Right lobe of liver (tissue), 6 donors: ENCODE data around the gene IRF2. TPM values are rescaled to one million over a fixed set of nuclear protein-coding genes. Genes with fewer than 3 reads are reported as not detected.

Experiments
- ATAC-seq, 4 donors: fragments of 200-7000 bp; cut with Tn5 transposase; one replicate each; pipeline ENCODE4 v1.9.1; 2020; ENCODE audit warnings: mild to moderate bottlenecking in 4 of 4, moderate library complexity in 4 of 4
- DNase-seq, 3 donors: peaks; one replicate each; pipeline ENCODE4 v3.0.0-alpha.2; 2020
- H3K27ac ChIP-seq, 3 donors: fragments of 200-600 bp; one replicate each; pipeline ENCODE4 v1.8.0; 2022
- H3K27me3 ChIP-seq, 2 donors: fragments of 200-600 bp; one replicate each; pipeline ENCODE4 v1.8.0; 2022
- H3K36me3 ChIP-seq, 4 donors: fragments of 200-600 bp; sonication (generic) in 1 of 4; one replicate each; pipeline versions ENCODE4 v1.5.1 to v1.8.0; 2017 to 2022; ENCODE audit warnings: control low read depth in 1 of 4
- H3K4me1 ChIP-seq, 4 donors: fragments of 200-600 bp; sonication (generic) in 1 of 4; one replicate each; pipeline versions ENCODE4 v1.5.1 to v1.8.0; 2017 to 2022; ENCODE audit warnings: control low read depth in 1 of 4
- H3K4me3 ChIP-seq, 3 donors: fragments of 200-600 bp; one replicate each; pipeline ENCODE4 v1.8.0; 2022
- H3K9me3 ChIP-seq, 4 donors: fragments of 200-600 bp; sonication (generic) in 1 of 4; one replicate each; pipeline versions ENCODE4 v1.5.1 to v1.8.0; 2017 to 2022; ENCODE audit warnings: control low read depth in 1 of 4
- CTCF ChIP-seq, 4 donors: fragments of 200-600 bp in 3 of 4; fragments of 450-650 bp in 1 of 4; IDR thresholded peaks; one replicate each; pipeline versions ENCODE4 v1.5.1 to v1.8.0; 2016 to 2022; ENCODE audit warnings: antibody characterized with exemption in 4 of 4, mild to moderate bottlenecking in 2 of 4
- POLR2A ChIP-seq: fragments of 450-650 bp; IDR thresholded peaks from one replicate; pipeline ENCODE4 v1.6.1; 2017; ENCODE audit warnings: antibody characterized with exemption, mild to moderate bottlenecking
- WGBS: methylation state at CpG from one replicate; pipeline ENCODE4 v1.1.6; 2018; ENCODE audit warnings: low coverage, low lambda C conversion rate; ENCODE audit not compliant: insufficient coverage; ENCODE audit errors: missing lambda C conversion rate; 5-methylcytosine and 5-hydroxymethylcytosine counted together
- intact Hi-C, 2 donors: fragments of 100-400 bp; cut with DNase I; formaldehyde crosslinking; loops; one replicate each; pipeline versions ENCODE4 v1.11.2 to v1.14.1; 2022
- total RNA-seq, 6 experiments: library from RNA; depleted of rRNA in 2 of 6; stranded (reverse); fragments of >200 nt in 2 of 6; fragmentation: NEBNext Ultra II Directional in 3 of 6; extraction: Animal tissue kit (Norgen Biotek cat#: 25700) in 3 of 6; gene quantifications; one replicate each; pipeline versions ENCODE4 v1.1.0 to v1.2.4, GENCODE V29; 2016 to 2023
- donor health status: DM: no; HTN: yes; CAD: no.
- donor health status: DM: no; HTN: no; CAD: no.
- donor health status: DM: no; HTN: no; CAD: no.
- donor health status: DM: no; HTN: yes; CAD: no.
- donor health status: DM: no; HTN: yes; CAD: no.

The IRF2 gene
- total RNA-seq, 6 experiments from 2014 or later: 16.9 to 29.0 (median 21.3) TPM

GRCh38 chr4:184503869-184504300 is 29.5 kb upstream of the IRF2 start:
- DNase-seq (no peak), ATAC-seq (peak; percentile 27 to 53 (median 40))
- no peak overlapping the region for H3K4me3 ChIP-seq
- H3K27ac ChIP-seq: no peak overlapping the region
- intact Hi-C loops: no loop called here
- no peaks in the 10 kb centered on the region for H3K27me3 ChIP-seq
- H3K36me3 ChIP-seq: no peaks in the 10 kb centered on the region
- no peaks in the 10 kb centered on the region for H3K9me3 ChIP-seq
- no peaks in the 10 kb centered on the region for H3K4me1 ChIP-seq
- WGBS: 66% methylated on average over 8 of the region's 8 CpGs
- TF ChIP-seq POLR2A (no peak), CTCF (IDR thresholded peaks at IDR 0.05) (no peak)

DNA sequence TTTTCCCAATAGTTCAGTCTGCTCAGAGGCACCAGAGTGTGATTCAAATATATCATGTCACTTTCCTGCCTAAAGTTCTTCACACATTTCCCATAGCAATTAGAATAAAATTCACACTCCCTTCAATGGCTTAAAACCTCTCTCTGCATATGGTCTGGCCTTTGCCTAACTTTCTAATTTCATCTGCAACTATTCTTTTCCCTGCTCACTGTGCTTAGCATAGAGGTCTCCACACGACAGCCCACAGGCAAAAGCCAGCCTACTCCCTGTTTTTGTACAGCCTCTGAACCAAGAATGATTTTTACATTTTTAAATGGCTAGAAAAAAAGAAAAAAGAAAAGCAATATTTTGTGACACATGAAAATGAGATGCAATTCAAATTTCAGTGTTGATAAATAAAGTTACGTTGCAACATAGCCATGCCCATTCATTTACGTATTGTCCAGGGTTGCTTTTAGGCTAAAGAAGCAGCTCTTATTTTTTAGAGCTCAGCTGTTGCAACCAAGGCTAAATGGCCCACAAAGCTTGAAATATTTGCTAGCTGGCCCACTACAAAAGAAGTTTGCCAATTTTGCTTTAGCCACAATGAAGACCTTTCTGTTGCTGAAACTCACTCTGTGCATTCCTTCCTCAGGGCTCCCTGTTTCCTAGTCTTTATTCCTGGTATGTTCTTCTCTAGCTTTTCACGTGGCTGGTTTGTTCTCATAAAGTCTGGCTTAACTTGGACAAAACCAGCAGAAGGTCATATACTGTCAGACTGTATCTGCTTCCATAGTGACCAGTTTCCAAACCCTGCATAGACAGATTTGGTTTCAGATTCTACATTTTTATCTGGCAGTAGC is 26.6 kb upstream of the IRF2 start:
- DNase-seq (no peak), ATAC-seq (no peak)
- intact Hi-C loops: no loop called here
- 89% methylated on average over 4 of the region's 4 CpGs for WGBS
- no peak overlapping the region for H3K4me3 ChIP-seq
- no peak overlapping the region for H3K27ac ChIP-seq
- H3K27me3 ChIP-seq: no peaks in the 10 kb centered on the region
- no peaks in the 10 kb centered on the region for H3K9me3 ChIP-seq
- no peaks in the 10 kb centered on the region for H3K4me1 ChIP-seq
- H3K36me3 ChIP-seq: no peaks in the 10 kb centered on the region
- TF ChIP-seq POLR2A: no peak
- no peak for TF ChIP-seq CTCF (IDR thresholded peaks at IDR 0.05)

DNA sequence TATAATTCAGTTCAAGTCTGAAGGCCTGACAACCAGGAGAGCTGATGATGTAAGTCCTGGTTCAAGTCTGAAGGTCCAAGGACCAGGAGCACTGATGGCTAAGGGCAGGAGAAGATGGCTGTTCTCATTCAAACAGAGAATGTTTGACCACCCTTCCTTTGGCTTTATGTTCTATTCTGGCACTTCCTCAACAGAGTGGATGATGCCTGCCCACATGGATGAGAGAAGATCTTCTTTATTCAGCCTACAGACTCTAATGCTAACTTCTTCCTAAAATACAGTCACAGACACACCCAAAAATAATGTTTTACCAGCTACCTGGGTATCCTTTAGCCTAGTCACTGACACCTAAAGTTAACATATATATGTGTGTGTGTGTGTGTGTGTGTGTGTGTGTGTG is 25.6 kb upstream of the IRF2 start:
- no peaks in the 10 kb centered on the region for H3K36me3 ChIP-seq
- no peaks in the 10 kb centered on the region for H3K27me3 ChIP-seq
- no peaks in the 10 kb centered on the region for H3K4me1 ChIP-seq
- intact Hi-C loops: no loop called here
- no peak for ATAC-seq
- no peak overlapping the region for H3K27ac ChIP-seq
- H3K4me3 ChIP-seq: no peak overlapping the region
- no peaks in the 10 kb centered on the region for H3K9me3 ChIP-seq
- no peak for DNase-seq
- TF ChIP-seq CTCF (IDR thresholded peaks at IDR 0.05) (no peak), POLR2A (no peak)

DNA sequence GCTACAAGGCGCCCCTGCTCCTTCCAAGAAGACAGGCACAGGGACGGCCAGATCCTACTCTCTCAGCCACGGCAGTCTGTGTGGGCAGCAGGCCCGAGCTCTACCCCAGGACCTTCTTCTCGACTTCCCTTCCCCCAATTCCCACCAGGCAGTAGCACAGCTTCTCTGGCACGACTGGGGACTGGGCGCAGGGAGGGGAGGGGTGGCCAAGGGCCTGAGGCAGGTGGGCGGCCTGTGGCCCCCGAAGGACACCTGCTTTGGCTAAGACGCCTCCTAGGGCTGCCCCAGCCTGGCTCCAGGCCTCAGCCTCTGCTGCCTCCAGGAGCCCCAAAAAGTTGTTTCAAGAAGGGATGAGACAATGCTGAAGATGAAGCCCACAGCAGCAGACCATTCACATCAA is 24.2 kb upstream of the IRF2 start:
- intact Hi-C loops: no loop called here
- H3K9me3 ChIP-seq: no peaks in the 10 kb centered on the region

More for the DNA sequence above, 24.2 kb upstream of the IRF2 start:
- no peaks in the 10 kb centered on the region for H3K27me3 ChIP-seq
- ATAC-seq (peak in 1 of 4 donors; percentile 22), DNase-seq (no peak)
- H3K27ac ChIP-seq: no peak overlapping the region
- H3K4me1 ChIP-seq: no peaks in the 10 kb centered on the region
- 100% methylated on average over 1 of the region's 10 CpGs for WGBS
- TF ChIP-seq POLR2A: no peak
- no peak for TF ChIP-seq CTCF (IDR thresholded peaks at IDR 0.05)
- H3K4me3 ChIP-seq: no peak overlapping the region
- no peaks in the 10 kb centered on the region for H3K36me3 ChIP-seq
